GM18520 (cell line): Measurements from ENCODE around the gene XDH.

Experiments
- ATAC-seq: cut with Tn5 transposase; IDR thresholded peaks from one replicate; pipeline ENCODE4 v1.9.1; 2021; ENCODE audit not compliant: unreplicated experiment

XDH gene

DNA sequence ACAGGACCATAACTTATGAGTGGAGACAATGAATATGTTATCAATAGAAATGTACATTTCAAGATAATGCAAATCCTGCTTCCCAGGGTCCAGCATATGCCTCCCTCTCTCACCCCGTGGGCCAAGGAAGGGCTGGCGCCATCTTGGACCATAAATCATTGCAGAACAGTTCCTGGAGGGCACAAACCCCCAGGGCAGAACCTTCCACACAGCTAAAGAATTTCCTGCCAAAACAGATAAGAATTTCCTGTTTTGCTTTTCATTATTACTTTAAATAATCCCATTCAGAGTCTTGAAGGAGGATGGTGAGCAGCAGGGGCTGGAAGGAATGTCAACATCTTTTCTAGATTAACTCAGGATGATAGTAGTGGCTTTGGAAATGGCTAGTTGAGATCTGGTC is 126.9 kb downstream of the XDH start:
- no peak for ATAC-seq

DNA sequence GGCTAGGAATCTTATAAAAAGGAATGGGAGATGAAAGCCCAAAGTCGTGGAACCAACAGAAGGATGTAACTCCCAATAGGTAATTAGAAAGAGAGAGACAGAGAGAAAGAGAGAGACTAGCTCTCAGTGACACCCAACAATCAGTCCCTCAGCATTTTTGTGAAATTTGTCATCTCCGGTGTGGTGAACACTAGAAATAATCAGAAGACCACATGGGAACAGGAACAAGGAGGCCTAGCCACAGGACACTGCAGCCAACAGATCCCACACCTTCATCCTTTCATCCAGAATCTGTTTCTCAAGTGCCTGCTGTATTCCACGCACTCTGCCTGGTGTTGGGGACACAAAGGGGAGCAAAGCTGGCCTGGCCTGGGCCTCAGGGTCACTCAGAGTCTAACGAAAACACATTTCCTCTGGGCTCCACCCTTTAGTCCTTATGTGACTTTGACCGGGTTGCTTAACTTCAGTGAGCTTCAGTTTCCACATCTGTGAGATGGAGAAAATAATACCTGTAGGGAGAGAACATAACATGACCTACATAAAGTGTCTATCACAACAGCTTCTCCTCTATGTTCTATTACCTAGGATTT is 127.5 kb downstream of the XDH start:
- no peak for ATAC-seq

DNA sequence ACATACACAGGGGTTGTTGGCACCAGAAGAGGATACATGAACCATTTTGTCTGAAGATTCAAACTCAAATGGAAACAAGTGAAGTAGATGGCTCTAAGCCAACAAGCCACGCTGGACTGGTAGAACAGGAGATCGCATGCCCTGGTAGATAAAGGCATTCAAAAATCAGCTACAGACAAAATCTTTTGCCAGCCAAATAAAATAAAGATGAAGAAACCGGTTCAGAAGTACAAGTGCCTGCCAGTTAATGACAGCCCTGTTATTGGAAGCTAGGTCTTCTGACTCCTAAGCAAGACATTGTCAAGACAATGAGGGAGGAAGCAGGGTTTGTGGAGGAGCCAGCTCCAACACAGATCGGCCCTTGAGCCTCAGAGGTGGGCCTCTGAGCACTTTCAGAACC is 128.3 kb downstream of the XDH start:
- ATAC-seq, result no peak
